ENCODE measurements around the gene DYNC1H1. TPM values are rescaled to one million over a fixed set of nuclear protein-coding genes. Genes with fewer than 3 reads are reported as not detected.
"Not testable (repeated sequence)": the region's sequence is repeated elsewhere in the genome, so short reads cannot be mapped to it uniquely, and the experiment has no call there.

DYNC1H1 gene
- total RNA-seq, 6 donors from 2014 or later = 352 to 556 (median 447) TPM

DNA sequence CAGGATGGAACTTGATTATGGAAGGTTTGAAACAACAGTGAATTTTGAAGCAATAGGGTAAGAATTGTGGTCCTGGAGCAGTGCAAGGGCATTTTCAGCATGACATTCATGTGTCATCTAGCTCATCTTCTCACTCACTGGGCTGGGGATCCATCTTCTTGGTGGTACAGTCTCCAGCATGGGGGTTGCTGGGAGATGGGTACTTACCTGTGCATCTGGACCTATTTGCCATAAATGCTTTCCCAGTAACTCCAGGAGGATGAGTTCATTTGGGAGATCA, 115.3 kb downstream of the DYNC1H1 start:
- H3K36me3 ChIP-seq = peaks cover 42 to 76% (median 58%) of the 10 kb centered on the region in 4 donors
- peaks cover 21 to 28% (median 25%) of the 10 kb centered on the region in 4 donors for H3K4me1 ChIP-seq
- H3K9me3 ChIP-seq = no peaks in the 10 kb centered on the region
- ATAC-seq (ENCODE audit: low FRiP score in 2 of 2) = no peak
- no peak for TF ChIP-seq EP300 (IDR thresholded peaks at IDR 0.05)
- no peak for TF ChIP-seq POLR2A (IDR thresholded peaks at IDR 0.05)
- TF ChIP-seq CTCF (IDR thresholded peaks at IDR 0.05) = no peak
- TF ChIP-seq POLR2AphosphoS5 (IDR thresholded peaks at IDR 0.05) = no peak
- H3K27ac ChIP-seq = no peak overlapping the region
- no peak for DNase-seq
- H3K4me3 ChIP-seq = no peak overlapping the region
- H3K27me3 ChIP-seq = no peaks in the 10 kb centered on the region

GRCh38 chr14:102080183-102081080, 116.1 kb downstream of the DYNC1H1 start:
- TF ChIP-seq CTCF (IDR thresholded peaks at IDR 0.05) = no peak
- TF ChIP-seq POLR2A (IDR thresholded peaks at IDR 0.05) = no peak
- TF ChIP-seq POLR2AphosphoS5 (IDR thresholded peaks at IDR 0.05) = no peak
- no peak for TF ChIP-seq EP300 (IDR thresholded peaks at IDR 0.05)
- Histone ChIP-seq H3K4me1 (peaks cover 28 to 36% (median 32%) of the 10 kb centered on the region in 4 donors), H3K4me3 (no peak overlapping the region), H3K36me3 (peaks cover 43 to 84% (median 65%) of the 10 kb centered on the region in 4 donors), H3K9me3 (no peaks in the 10 kb centered on the region), H3K27ac (no peak overlapping the region), H3K27me3 (no peaks in the 10 kb centered on the region)
- WGBS, 2 donors = 79 to 80% methylated on average over 14 of the region's 14 CpGs
- DNase-seq = no peak
- no peak for ATAC-seq (ENCODE audit: low FRiP score in 2 of 2)

DNA sequence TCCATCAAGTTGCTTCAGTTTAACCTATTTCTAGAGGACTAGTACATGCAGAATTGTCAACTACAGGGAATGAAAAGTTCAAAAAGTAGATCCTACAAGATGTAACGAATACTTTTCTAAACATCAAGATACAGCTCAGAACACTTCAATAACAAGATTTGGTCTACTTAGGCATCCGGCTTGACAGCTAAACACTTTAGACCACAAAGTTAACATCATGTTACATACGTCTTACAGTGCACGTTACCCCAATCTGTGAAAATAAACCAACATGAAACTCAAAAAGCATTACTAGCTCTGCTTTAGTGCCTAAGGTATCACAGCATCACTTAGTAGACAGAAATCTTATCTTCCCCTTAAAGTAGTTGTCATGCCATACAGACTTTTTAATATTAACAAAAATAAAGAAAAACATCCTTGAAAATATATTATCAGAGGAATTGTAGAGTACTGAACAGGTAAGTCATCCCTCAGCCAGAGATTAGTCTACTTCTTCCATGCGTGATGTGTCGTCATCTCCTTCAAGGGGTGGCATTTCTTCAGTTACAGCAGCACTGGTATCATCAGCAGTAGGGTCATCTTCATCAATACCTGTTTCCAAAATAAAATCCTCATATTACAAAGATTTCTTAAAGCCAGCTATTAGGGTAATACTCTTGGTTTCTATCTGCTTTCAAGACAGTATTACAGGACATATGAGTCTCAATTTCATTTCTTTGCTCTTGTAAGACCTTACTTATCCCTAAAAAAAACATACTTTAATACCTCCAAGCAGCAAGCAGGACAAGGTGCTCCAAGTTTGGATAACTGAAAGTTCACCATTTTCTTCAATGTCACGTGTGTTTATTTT, 117.1 kb downstream of the DYNC1H1 start:
- ATAC-seq (ENCODE audit: low FRiP score in 2 of 2) (no peak), DNase-seq (no peak)
- no peaks in the 10 kb centered on the region for H3K27me3 ChIP-seq
- no peaks in the 10 kb centered on the region for H3K9me3 ChIP-seq
- peaks cover 36 to 41% (median 38%) of the 10 kb centered on the region in 4 donors for H3K4me1 ChIP-seq
- H3K4me3 ChIP-seq = no peak overlapping the region
- TF ChIP-seq POLR2AphosphoS5 (IDR thresholded peaks at IDR 0.05) (no peak), POLR2A (IDR thresholded peaks at IDR 0.05) (no peak), EP300 (IDR thresholded peaks at IDR 0.05) (no peak), CTCF (IDR thresholded peaks at IDR 0.05) (no peak)
- 86% methylated on average over 7 of the region's 7 CpGs for WGBS, 2 donors
- no peak overlapping the region for H3K27ac ChIP-seq
- peaks cover 43 to 90% (median 66%) of the 10 kb centered on the region in 4 donors for H3K36me3 ChIP-seq

- not testable (repeated sequence) for ATAC-seq (ENCODE audit: low FRiP score in 2 of 2); DNase-seq; H3K9me3 ChIP-seq; H3K27me3 ChIP-seq
- peaks cover 36 to 56% (median 52%) of the 10 kb centered on the region in 4 donors for H3K4me1 ChIP-seq
- peaks cover 43 to 64% (median 56%) of the 10 kb centered on the region in 4 donors for H3K36me3 ChIP-seq
- peak overlapping the region in 1 of 4 donors; percentile 12 for H3K27ac ChIP-seq
- WGBS, 2 donors = 74 to 86% methylated on average over 5 of the region's 5 CpGs
- H3K4me3 ChIP-seq = peak overlapping the region in 1 of 4 donors; percentile 91
Observed at GRCh38 chr14:102084522-102084921, 120.1 kb downstream of the DYNC1H1 start.

DNA sequence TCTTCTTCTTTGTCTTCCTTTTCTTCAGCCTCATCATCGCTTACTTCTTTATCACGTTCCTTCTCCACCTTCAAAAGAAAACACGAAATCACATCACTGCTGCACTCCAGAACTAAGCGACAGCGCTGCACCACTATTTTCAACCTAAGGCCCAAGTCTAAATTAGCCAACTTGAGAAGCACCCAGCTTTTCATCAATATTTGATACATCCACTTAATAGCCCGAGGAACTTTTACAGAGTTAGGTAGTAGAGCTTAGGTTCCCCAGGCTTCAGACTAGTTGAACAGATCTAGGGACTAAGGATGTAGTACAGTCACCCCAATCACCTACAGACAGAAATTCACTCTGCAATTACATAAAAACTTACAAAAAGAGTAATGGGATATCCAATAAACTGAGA, 120.6 kb downstream of the DYNC1H1 start:
- Histone ChIP-seq H3K36me3 (peaks cover 43 to 60% (median 53%) of the 10 kb centered on the region in 4 donors), H3K4me1 (peaks cover 36 to 57% (median 52%) of the 10 kb centered on the region in 4 donors), H3K27ac (peak overlapping the region in 1 of 4 donors; percentile 100), H3K9me3 (no peaks in the 10 kb centered on the region), H3K27me3 (no peaks in the 10 kb centered on the region), H3K4me3 (peak overlapping the region in 2 of 4 donors; percentile 80 to 91)
- DNase-seq = no peak
- ATAC-seq (ENCODE audit: low FRiP score in 2 of 2) = no peak
- TF ChIP-seq EP300 (IDR thresholded peaks at IDR 0.05) = no peak
- no peak for TF ChIP-seq POLR2A (IDR thresholded peaks at IDR 0.05)
- no peak for TF ChIP-seq POLR2AphosphoS5 (IDR thresholded peaks at IDR 0.05)
- TF ChIP-seq CTCF (IDR thresholded peaks at IDR 0.05) = no peak
- 77% methylated on average over 6 of the region's 6 CpGs for WGBS, 2 donors
